WI38 (cell line): Measurements from ENCODE around the gene GBE1.

ENCODE experiments used
- H3K4me3 ChIP-seq: 2 replicates; pipeline ENCODE4 v1.5.1; 2011; ENCODE audit warnings: low read depth, mild to moderate bottlenecking, control low read depth, low read length
- TF ChIP-seq, protein P1 (sequence below): IDR thresholded peaks from 2 replicates; pipeline ENCODE4 v1.5.1; 2012; ENCODE audit warnings: low read depth, mild to moderate bottlenecking, control low read depth, low read length

The GBE1 gene

GRCh38 chr3:81568378-81568777 lies 193.1 kb downstream of the GBE1 start:
- no peak overlapping the region for H3K4me3 ChIP-seq
- TF ChIP-seq, protein P1, sequence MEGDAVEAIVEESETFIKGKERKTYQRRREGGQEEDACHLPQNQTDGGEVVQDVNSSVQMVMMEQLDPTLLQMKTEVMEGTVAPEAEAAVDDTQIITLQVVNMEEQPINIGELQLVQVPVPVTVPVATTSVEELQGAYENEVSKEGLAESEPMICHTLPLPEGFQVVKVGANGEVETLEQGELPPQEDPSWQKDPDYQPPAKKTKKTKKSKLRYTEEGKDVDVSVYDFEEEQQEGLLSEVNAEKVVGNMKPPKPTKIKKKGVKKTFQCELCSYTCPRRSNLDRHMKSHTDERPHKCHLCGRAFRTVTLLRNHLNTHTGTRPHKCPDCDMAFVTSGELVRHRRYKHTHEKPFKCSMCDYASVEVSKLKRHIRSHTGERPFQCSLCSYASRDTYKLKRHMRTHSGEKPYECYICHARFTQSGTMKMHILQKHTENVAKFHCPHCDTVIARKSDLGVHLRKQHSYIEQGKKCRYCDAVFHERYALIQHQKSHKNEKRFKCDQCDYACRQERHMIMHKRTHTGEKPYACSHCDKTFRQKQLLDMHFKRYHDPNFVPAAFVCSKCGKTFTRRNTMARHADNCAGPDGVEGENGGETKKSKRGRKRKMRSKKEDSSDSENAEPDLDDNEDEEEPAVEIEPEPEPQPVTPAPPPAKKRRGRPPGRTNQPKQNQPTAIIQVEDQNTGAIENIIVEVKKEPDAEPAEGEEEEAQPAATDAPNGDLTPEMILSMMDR, result no peak

DNA sequence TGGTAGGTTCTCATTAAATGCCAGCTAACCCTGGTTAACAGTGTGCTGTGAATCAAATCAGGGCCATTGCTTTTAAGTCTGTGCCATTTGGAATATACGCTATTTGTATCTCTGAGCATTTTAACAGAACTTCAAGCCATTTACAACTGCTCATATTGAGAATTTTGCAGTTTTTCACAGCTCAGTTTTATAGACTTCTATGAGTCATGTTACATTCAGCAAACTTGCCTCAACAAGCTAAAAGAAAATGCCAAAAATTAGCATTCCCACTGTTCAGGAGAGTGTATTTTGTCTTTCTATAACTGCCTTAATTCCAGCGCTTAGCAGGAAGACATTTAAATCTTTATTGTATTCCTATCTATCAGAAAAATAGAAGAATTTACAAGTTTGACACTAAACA lies 196.4 kb downstream of the GBE1 start:
- TF ChIP-seq, protein P1, result no peak
- H3K4me3 ChIP-seq, result no peak overlapping the region

GRCh38 chr3:81558106-81558505 lies 203.3 kb downstream of the GBE1 start:
- TF ChIP-seq, protein P1, result no peak
- H3K4me3 ChIP-seq, result no peak overlapping the region

DNA sequence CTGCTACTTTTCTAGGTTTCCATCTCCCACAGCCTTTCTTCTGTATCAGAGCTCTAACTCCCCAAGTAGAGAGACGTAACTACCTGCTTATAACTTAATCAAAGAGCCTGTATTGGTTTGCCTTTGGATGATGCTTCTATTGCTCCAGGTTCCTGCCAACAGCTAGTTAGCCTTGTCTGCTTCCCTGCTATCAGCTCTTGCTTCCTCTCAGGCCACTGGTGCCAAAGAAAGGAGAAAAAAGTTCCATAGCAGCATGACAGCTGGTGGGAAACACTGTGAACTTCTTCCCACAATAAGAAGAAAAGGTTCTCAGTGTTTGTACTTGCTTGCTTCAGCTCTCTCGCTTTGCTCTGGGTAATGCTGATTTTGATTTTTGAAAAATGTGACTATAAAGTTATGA lies 206.6 kb downstream of the GBE1 start:
- H3K4me3 ChIP-seq, result no peak overlapping the region
- TF ChIP-seq, protein P1, result no peak

DNA sequence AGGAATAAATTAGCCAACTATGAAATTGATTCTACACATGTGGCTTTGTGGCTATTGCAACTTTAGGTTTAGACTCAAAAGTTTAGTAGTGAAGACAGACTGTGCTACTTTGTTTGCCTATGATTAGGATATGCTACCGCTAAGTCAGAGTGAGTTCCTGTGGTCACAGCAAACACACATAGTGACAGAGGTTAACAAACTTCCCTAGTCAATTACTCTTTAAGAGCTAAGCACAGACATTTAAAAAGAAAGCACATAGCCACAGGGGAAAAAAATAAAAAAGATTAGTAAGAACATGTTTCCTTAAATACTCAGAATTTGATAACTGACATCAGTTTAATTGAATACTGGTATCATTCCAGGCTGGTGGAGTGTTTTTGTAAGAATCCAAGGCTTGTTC lies 207.1 kb downstream of the GBE1 start:
- TF ChIP-seq, protein P1, result no peak
- no peak overlapping the region for H3K4me3 ChIP-seq

DNA sequence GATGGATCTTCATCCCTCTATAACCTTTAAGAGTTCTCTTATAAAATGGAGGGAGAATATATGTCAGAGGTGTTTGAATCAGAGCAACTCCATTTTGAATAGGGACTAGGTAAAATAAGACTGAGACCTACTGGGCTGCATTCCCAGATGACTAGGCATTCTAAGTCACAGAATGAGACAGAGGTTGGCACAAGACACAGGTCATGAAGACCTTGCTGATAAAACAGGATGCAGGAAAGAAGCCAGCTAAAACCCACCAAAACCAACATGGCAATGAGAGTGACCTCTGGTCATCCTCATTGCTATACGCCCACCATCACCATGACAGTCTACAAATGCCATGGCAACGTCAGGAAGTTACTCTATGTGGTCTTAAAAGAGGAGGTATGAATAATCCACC lies 211.0 kb downstream of the GBE1 start:
- TF ChIP-seq, protein P1, result no peak

GRCh38 chr3:81549831-81550230 lies 211.6 kb downstream of the GBE1 start:
- TF ChIP-seq, protein P1, result no peak
- H3K4me3 ChIP-seq, result no peak overlapping the region

More for the DNA sequence above, 211.0 kb downstream of the GBE1 start:
- no peak overlapping the region for H3K4me3 ChIP-seq
